HL-60/S4 treated with phorbol 12-myristate 13-acetate at 8.2 ng/mL for 4 days and 3 days (cell line): ENCODE measurements around the gene CCDC28A.

ENCODE experiments used
- in situ Hi-C: fragments of 300-500 bp; cut with MboI; formaldehyde crosslinking; loops from 2 replicates; pipeline ENCODE4 v1.15.0; 2022; ENCODE audit warnings: low sequenced_read_pairs

Gene CCDC28A

GRCh38 chr6:138787138-138787537 lies 13.6 kb downstream of the CCDC28A start:
- in situ Hi-C loops, result no loop called here

- in situ Hi-C loops, result no loop called here
These were observed 22.4 kb downstream of the CCDC28A start, which contains the start of gene ECT2L for GRCh38 chr6:138795809-138796603. Gene ECT2L, plus strand, starts transcription at chr6:138796087. Its CDS starts 17,188 bp downstream, at chr6:138813275.

GRCh38 chr6:138796771-138797170 lies 23.2 kb downstream of the CCDC28A start:
- in situ Hi-C loops, result no loop called here

- in situ Hi-C loops, result no loop called here
These were observed 24.4 kb downstream of the CCDC28A start for GRCh38 chr6:138797806-138798446.

GRCh38 chr6:138800377-138801150 lies 27.0 kb downstream of the CCDC28A start:
- in situ Hi-C loops, result loop anchor here (25.0 kb wide), 1 partner anchor 562 kb away; the partner anchor contains the start of gene CITED2

- in situ Hi-C loops, result loop anchor here (25.0 kb wide), 1 partner anchor 559 kb away; the partner anchor contains the start of gene CITED2
These were observed 29.8 kb downstream of the CCDC28A start for GRCh38 chr6:138803331-138803730.

GRCh38 chr6:138803861-138804260 lies 30.3 kb downstream of the CCDC28A start:
- in situ Hi-C loops, result loop anchor here (25.0 kb wide), 1 partner anchor 558 kb away; the partner anchor contains the start of gene CITED2

GRCh38 chr6:138805016-138805765 lies 31.6 kb downstream of the CCDC28A start:
- in situ Hi-C loops, result loop anchor here (25.0 kb wide), 1 partner anchor 557 kb away; the partner anchor contains the start of gene CITED2

GRCh38 chr6:138806889-138807288 lies 33.3 kb downstream of the CCDC28A start:
- in situ Hi-C loops, result loop anchor here (25.0 kb wide), 1 partner anchor 555 kb away; the partner anchor contains the start of gene CITED2

GRCh38 chr6:138809677-138810076 lies 36.1 kb downstream of the CCDC28A start:
- in situ Hi-C loops, result loop anchor here (25.0 kb wide), 1 partner anchor 553 kb away; the partner anchor contains the start of gene CITED2

- in situ Hi-C loops, result loop anchor here (25.0 kb wide), 1 partner anchor 550 kb away; the partner anchor contains the start of gene CITED2
These were observed 38.3 kb downstream of the CCDC28A start for GRCh38 chr6:138811866-138812265.

- in situ Hi-C loops, result loop anchor here (25.0 kb wide), 1 partner anchor 548 kb away; the partner anchor contains the start of gene CITED2
These were observed 40.7 kb downstream of the CCDC28A start for GRCh38 chr6:138814179-138814834.

GRCh38 chr6:138815221-138815620 lies 41.7 kb downstream of the CCDC28A start:
- in situ Hi-C loops, result loop anchor here (25.0 kb wide), 1 partner anchor 547 kb away; the partner anchor contains the start of gene CITED2

- in situ Hi-C loops, result loop anchor here (25.0 kb wide), 1 partner anchor 546 kb away; the partner anchor contains the start of gene CITED2
These were observed 42.4 kb downstream of the CCDC28A start for GRCh38 chr6:138815797-138816528.

GRCh38 chr6:138817799-138818198 lies 44.2 kb downstream of the CCDC28A start:
- in situ Hi-C loops, result loop anchor here (25.0 kb wide), 1 partner anchor 545 kb away; the partner anchor contains the start of gene CITED2

- in situ Hi-C loops, result loop anchor here (25.0 kb wide), 1 partner anchor 544 kb away; the partner anchor contains the start of gene CITED2
These were observed 45.1 kb downstream of the CCDC28A start for GRCh38 chr6:138818496-138819194.

- in situ Hi-C loops, result loop anchor here (25.0 kb wide), 1 partner anchor 541 kb away; the partner anchor contains the start of gene CITED2
These were observed 48.0 kb downstream of the CCDC28A start for GRCh38 chr6:138821519-138821918.
